Measurements from ENCODE around the gene PPP2R5A.
"Not testable (repeated sequence)": the region's sequence is repeated elsewhere in the genome, so short reads cannot be mapped to it uniquely, and the experiment has no call there.

PPP2R5A gene

GRCh38 chr1:212315184-212315583, 30.0 kb downstream of the PPP2R5A start:
- no peak for DNase-seq (ENCODE audit: low spot score)
- ChIA-PET POLR2A (ENCODE audit: low non-redundant PET) (no interaction called here), CTCF (no interaction called here)
- no peak overlapping the region for H3K27ac ChIP-seq
- TF ChIP-seq, protein P1, sequence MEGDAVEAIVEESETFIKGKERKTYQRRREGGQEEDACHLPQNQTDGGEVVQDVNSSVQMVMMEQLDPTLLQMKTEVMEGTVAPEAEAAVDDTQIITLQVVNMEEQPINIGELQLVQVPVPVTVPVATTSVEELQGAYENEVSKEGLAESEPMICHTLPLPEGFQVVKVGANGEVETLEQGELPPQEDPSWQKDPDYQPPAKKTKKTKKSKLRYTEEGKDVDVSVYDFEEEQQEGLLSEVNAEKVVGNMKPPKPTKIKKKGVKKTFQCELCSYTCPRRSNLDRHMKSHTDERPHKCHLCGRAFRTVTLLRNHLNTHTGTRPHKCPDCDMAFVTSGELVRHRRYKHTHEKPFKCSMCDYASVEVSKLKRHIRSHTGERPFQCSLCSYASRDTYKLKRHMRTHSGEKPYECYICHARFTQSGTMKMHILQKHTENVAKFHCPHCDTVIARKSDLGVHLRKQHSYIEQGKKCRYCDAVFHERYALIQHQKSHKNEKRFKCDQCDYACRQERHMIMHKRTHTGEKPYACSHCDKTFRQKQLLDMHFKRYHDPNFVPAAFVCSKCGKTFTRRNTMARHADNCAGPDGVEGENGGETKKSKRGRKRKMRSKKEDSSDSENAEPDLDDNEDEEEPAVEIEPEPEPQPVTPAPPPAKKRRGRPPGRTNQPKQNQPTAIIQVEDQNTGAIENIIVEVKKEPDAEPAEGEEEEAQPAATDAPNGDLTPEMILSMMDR (conservative IDR thresholded peaks at IDR 0.05; ENCODE audit: low read depth) = no peak

DNA sequence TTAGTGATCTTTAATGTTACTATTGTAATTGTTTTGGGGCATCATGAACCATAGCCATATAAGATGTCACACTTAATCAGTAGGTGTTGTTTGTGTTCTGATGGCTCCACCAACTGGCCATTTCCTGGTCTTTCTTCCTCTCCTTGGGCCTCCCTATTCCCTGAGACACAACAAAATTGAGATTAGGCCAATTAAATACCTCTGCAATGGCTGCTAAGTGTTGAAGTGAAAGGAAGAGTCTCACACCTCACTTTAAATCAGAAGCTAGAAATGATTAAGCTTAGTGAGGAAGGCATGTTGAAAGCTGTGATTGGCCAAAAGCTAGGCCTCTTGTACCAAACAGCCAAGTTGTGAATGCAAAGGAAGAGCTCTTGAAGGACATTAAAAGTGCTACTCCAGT, 30.7 kb downstream of the PPP2R5A start:
- TF ChIP-seq, protein P1 (conservative IDR thresholded peaks at IDR 0.05; ENCODE audit: low read depth) = peak; percentile 15
- no peak for DNase-seq (ENCODE audit: low spot score)
- no peak overlapping the region for H3K27ac ChIP-seq
- ChIA-PET POLR2A (ENCODE audit: low non-redundant PET) (no interaction called here), CTCF (interaction anchor here (0.7 kb wide), 1 partner anchor 245 kb away, joined by 4 read pairs; no protein-coding TSS in a partner anchor)

- no peak for DNase-seq (ENCODE audit: low spot score)
- POLR2A ChIA-PET (ENCODE audit: low non-redundant PET) = no interaction called here
- TF ChIP-seq, protein P1 (conservative IDR thresholded peaks at IDR 0.05; ENCODE audit: low read depth) = no peak
- no peak overlapping the region for H3K27ac ChIP-seq
- CTCF ChIA-PET = interaction anchor here (0.7 kb wide), 1 partner anchor 14 kb away, joined by 3 read pairs; no protein-coding TSS in a partner anchor
Observed at GRCh38 chr1:212317916-212318315, 32.7 kb downstream of the PPP2R5A start.

DNA sequence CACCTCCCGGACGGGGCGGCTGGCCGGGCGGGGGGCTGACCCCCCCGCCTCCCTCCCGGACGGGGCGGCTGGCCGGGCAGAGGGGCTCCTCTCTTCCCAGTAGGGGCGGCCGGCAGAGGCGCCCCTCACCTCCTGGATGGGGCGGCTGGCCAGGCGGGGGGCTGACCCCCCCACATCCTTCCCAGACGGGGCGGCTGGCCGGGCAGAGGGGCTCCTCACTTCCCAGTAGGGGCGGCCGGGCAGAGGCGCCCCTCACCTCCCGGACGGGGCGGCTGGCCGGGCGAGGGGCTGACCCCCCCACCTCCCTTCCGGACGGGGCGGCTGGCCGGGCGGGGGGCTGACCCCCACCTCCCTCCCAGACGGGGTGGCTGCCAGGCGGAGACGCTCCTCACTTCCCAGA, 35.8 kb downstream of the PPP2R5A start:
- DNase-seq (ENCODE audit: low spot score); POLR2A ChIA-PET (ENCODE audit: low non-redundant PET); CTCF ChIA-PET; H3K27ac ChIP-seq: not testable (repeated sequence)

DNA sequence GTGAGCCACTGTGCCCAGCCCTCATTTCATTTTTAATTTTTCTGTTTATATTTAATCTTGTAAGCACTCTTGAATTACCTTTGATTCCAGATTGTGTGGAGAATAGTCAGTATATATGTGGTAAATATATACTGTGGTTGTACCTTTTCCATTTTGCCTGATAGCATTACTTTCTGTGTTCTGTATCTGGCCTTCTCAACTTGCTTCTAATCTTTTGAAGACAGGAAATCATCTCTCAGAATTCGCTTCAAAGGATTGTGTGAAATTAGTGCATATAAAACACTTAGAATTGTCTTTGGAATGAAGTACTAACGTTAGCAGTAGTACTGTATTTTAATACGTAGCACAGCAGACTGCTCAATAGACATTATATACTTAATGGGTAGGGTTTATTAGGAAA, 37.9 kb downstream of the PPP2R5A start:
- H3K27ac ChIP-seq = no peak overlapping the region
- POLR2A ChIA-PET (ENCODE audit: low non-redundant PET) = no interaction called here
- no peak for DNase-seq (ENCODE audit: low spot score)
- CTCF ChIA-PET = no interaction called here
- TF ChIP-seq, protein P1 (conservative IDR thresholded peaks at IDR 0.05; ENCODE audit: low read depth) = no peak

DNA sequence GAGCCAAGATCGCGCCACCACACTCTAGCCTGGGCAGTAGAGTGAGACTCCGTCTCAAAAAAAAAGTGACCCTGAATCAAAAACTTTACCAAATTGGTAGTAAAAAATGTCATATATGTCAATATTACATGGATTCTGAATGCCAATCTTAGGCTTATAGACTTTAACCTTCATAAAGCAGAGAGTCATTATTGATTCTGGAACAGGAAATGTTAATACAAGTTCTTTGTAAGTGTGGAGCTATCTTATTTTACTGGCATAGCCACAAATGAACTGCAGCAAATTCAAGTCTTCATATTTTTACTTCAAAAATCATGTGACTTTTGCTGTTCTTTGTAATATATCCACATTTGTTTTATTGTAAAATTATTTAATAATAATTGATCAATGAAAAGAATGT, 41.3 kb downstream of the PPP2R5A start:
- ChIA-PET POLR2A (ENCODE audit: low non-redundant PET) (no interaction called here), CTCF (interaction anchor here (0.6 kb wide), 1 partner anchor 16 kb away, joined by 4 read pairs; no protein-coding TSS in a partner anchor)
- TF ChIP-seq, protein P1 (conservative IDR thresholded peaks at IDR 0.05; ENCODE audit: low read depth) = no peak
- no peak overlapping the region for H3K27ac ChIP-seq
- DNase-seq (ENCODE audit: low spot score) = no peak

- TF ChIP-seq, protein P1 (conservative IDR thresholded peaks at IDR 0.05; ENCODE audit: low read depth) = no peak
- DNase-seq (ENCODE audit: low spot score) = no peak
- CTCF ChIA-PET = interaction anchor here (0.6 kb wide), 1 partner anchor 11 kb away, joined by 5 read pairs; no protein-coding TSS in a partner anchor
- POLR2A ChIA-PET (ENCODE audit: low non-redundant PET) = no interaction called here
- H3K27ac ChIP-seq = no peak overlapping the region
Observed at GRCh38 chr1:212328248-212328647, 43.0 kb downstream of the PPP2R5A start.
